B cell (primary cell): ENCODE measurements around the gene POLG2.

ENCODE experiments used
- EZH2 ChIP-seq: IDR thresholded peaks from 2 replicates; pipeline ENCODE4 v1.6.1; 2012; ENCODE audit warnings: borderline replicate concordance, low read depth, mild to moderate bottlenecking, moderate library complexity, low read length; ENCODE audit not compliant: insufficient read depth, poor library complexity, severe bottlenecking
- TF ChIP-seq, protein P1 (sequence below): fragments of 200-600 bp; IDR thresholded peaks from one replicate; pipeline ENCODE4 v1.8.0; 2022; ENCODE audit warnings: antibody characterized with exemption, mild to moderate bottlenecking

DNA sequence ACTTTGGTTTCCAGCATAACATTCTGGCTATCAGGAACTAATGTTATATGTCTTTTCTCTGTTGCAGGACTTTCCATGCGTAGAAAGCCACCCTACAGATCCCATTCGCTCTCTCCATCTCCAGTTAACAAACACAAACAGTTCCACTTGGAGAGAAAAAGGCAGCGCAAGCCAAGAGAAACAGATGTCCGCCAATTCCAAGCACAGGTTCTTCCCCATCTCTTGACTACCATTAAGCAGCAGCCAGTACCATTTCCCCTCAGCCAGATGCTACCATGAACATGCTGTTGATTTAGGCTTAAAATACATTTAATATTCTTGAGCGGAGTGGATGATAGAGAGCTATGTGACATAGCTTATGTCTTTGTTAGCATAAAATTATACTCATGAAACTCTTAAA lies 32.4 kb upstream of the POLG2 start:
- TF ChIP-seq, protein P1, sequence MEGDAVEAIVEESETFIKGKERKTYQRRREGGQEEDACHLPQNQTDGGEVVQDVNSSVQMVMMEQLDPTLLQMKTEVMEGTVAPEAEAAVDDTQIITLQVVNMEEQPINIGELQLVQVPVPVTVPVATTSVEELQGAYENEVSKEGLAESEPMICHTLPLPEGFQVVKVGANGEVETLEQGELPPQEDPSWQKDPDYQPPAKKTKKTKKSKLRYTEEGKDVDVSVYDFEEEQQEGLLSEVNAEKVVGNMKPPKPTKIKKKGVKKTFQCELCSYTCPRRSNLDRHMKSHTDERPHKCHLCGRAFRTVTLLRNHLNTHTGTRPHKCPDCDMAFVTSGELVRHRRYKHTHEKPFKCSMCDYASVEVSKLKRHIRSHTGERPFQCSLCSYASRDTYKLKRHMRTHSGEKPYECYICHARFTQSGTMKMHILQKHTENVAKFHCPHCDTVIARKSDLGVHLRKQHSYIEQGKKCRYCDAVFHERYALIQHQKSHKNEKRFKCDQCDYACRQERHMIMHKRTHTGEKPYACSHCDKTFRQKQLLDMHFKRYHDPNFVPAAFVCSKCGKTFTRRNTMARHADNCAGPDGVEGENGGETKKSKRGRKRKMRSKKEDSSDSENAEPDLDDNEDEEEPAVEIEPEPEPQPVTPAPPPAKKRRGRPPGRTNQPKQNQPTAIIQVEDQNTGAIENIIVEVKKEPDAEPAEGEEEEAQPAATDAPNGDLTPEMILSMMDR, result no peak
- TF ChIP-seq EZH2, result no peak
